Common myeloid progenitor, CD34-positive (primary cell): Measurements from ENCODE around the gene LY6G6F.

Experiments used
- CTCF ChIA-PET: fragments of 350-600 bp; sonication (Branson Sonifier 250); formaldehyde crosslinking; loops from one replicate; lab custom pipeline; 2021; ENCODE audit warnings: antibody characterized with exemption; lab: Charles Lee
- POLR2A ChIA-PET: fragments of 350-600 bp; sonication (Branson Sonifier 250); formaldehyde crosslinking; loops from one replicate; lab custom pipeline; 2021; ENCODE audit warnings: antibody characterized with exemption; lab: Charles Lee
- DNase-seq, 3 donors: peaks; one replicate each; pipeline versions ENCODE4 v3.0.0 to v3.0.0-alpha.2; 2013
- H3K27ac ChIP-seq, 2 experiments: 1 replicate in 1 of 2; 2 replicates in 1 of 2; pipeline ENCODE4 v1.7.0; 2013; ENCODE audit warnings: inconsistent platforms in 2 of 2, low read length in 2 of 2, mild to moderate bottlenecking in 2 of 2, low read depth in 1 of 2, moderate library complexity in 1 of 2; ENCODE audit not compliant: severe bottlenecking in 2 of 2, insufficient read depth in 1 of 2, poor library complexity in 1 of 2
- H3K27me3 ChIP-seq, 5 experiments: replicated peaks in 2 of 5; 1 replicate in 3 of 5; 2 replicates in 2 of 5; pipeline versions ENCODE4 v1.6.1 to v1.7.0; 2013; ENCODE audit warnings: low read length in 4 of 5, mild to moderate bottlenecking in 2 of 5, moderate library complexity in 2 of 5, inconsistent platforms in 1 of 5; ENCODE audit not compliant: insufficient read depth in 5 of 5, control insufficient read depth in 4 of 5
- H3K36me3 ChIP-seq, 4 experiments: 1 replicate in 2 of 4; 2 replicates in 2 of 4; pipeline versions ENCODE4 v1.6.1 to v1.7.0; 2013; ENCODE audit warnings: low read length in 3 of 4, control low read depth in 1 of 4, mild to moderate bottlenecking in 1 of 4; ENCODE audit not compliant: control insufficient read depth in 4 of 4, insufficient read depth in 4 of 4
- H3K4me1 ChIP-seq, 4 experiments: 1 replicate in 3 of 4; 2 replicates in 1 of 4; pipeline versions ENCODE4 v1.6.1 to v1.7.1; 2013; ENCODE audit warnings: low read length in 3 of 4, mild to moderate bottlenecking in 3 of 4, control low read depth in 1 of 4, inconsistent platforms in 1 of 4, moderate library complexity in 1 of 4; ENCODE audit not compliant: control insufficient read depth in 4 of 4, insufficient read depth in 4 of 4; ENCODE audit errors: control extremely low read depth in 1 of 4
- H3K4me3 ChIP-seq, 7 experiments: 1 replicate in 4 of 7; 2 replicates in 3 of 7; pipeline versions ENCODE4 v1.5.1 to v1.7.0; 2013; ENCODE audit warnings: mild to moderate bottlenecking in 7 of 7, low read length in 6 of 7, moderate library complexity in 6 of 7, inconsistent platforms in 2 of 7, low read depth in 2 of 7, control low read depth in 1 of 7; ENCODE audit not compliant: insufficient read depth in 4 of 7, control insufficient read depth in 1 of 7; ENCODE audit errors: extremely low read depth in 1 of 7
- H3K9me3 ChIP-seq, 5 experiments: 1 replicate in 4 of 5; 2 replicates in 1 of 5; pipeline versions ENCODE4 v1.6.1 to v1.7.1; 2013; ENCODE audit warnings: low read length in 4 of 5, mild to moderate bottlenecking in 2 of 5, inconsistent platforms in 1 of 5, low read depth in 1 of 5, moderate library complexity in 1 of 5; ENCODE audit not compliant: control insufficient read depth in 4 of 5, insufficient read depth in 2 of 5; ENCODE audit errors: control extremely low read depth in 1 of 5
- WGBS: methylation state at CpG from one replicate; pipeline ENCODE4 v1.1.5; 2013; ENCODE audit not compliant: insufficient coverage; 5-methylcytosine and 5-hydroxymethylcytosine counted together

The LY6G6F gene

DNA sequence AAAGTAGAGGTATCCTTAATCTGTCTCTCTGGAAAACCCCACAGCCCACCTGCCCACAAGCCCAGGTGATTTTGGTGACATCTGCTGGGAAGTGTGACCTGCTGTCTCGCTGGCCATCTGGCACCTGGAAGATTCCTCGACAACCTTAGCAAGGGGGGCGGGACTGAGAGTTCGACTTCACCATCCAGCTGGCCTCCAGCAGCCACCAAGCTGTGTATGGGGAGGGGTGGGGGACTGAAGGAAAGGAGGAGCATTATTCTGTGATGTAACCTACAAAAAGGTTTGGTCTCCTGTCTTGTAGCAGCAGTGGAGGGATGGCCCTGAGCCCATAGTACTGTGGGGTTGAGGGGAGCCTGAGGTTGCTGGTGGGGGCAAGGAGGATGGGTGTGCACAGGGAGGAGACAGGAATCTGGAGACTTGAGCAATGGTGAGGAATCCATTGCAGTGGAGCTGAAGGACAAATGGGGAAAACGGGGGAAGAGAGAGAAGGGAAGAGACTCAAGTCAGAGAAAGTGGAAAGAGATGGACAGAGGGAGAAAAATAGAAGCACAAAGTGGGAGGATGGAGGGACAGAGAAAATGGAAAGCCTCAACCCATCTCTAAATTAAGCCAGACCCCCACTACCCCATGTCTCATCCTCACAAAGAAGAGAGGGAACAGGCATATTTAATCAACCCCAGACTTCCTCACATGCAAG, 4.0 kb downstream of the LY6G6F start:
- Histone ChIP-seq H3K27me3 (no peaks in the 10 kb centered on the region), H3K36me3 (no peaks in the 10 kb centered on the region), H3K9me3 (no peaks in the 10 kb centered on the region), H3K27ac (peak overlapping the region in 1 of 2 experiments; percentile 29), H3K4me3 (peak overlapping the region in 2 of 7 experiments; percentile 36 to 48), H3K4me1 (peaks cover 5 to 52% (median 36%) of the 10 kb centered on the region in 4 experiments)
- ChIA-PET POLR2A (interaction anchor here (0.6 to 2.8 kb wide), 10 partner anchors 8 to 119 kb away, joined by 3 to 16 read pairs (median 5); partner anchors contain the start of genes ABHD16A, DDAH2, HSPA1B and MPIG6B), CTCF (interaction anchor here (0.7 to 7.1 kb wide), 14 partner anchors 8 to 159 kb away, joined by 3 to 136 read pairs (median 6); partner anchors contain the start of genes ABHD16A, DDAH2, LY6G6C and MPIG6B)
- WGBS = 73% methylated on average over 4 of the region's 5 CpGs
- peak in 1 of 3 donors; percentile 26 for DNase-seq

GRCh38 chr6:31711233-31711632, 4.6 kb downstream of the LY6G6F start:
- Histone ChIP-seq H3K27me3 (no peaks in the 10 kb centered on the region), H3K4me1 (peaks cover 5 to 52% (median 36%) of the 10 kb centered on the region in 4 experiments), H3K36me3 (no peaks in the 10 kb centered on the region), H3K4me3 (peak overlapping the region in 2 of 7 experiments; percentile 36 to 48), H3K27ac (peak overlapping the region in 1 of 2 experiments; percentile 11), H3K9me3 (no peaks in the 10 kb centered on the region)
- ChIA-PET CTCF (interaction anchor here (0.7 to 7.1 kb wide), 16 partner anchors 8 to 160 kb away, joined by 3 to 136 read pairs (median 8); partner anchors contain the start of genes ABHD16A, DDAH2, LY6G6C and MPIG6B), POLR2A (interaction anchor here (0.8 to 2.8 kb wide), 11 partner anchors 8 to 119 kb away, joined by 3 to 16 read pairs (median 5); partner anchors contain the start of genes ABHD16A, DDAH2, HSPA1B and MPIG6B)
- 17% methylated on average over 7 of the region's 8 CpGs for WGBS
- peak; percentile 71 to 85 (median 71) for DNase-seq

GRCh38 chr6:31712296-31712695, 5.6 kb downstream of the LY6G6F start:
- CTCF ChIA-PET = interaction anchor here (0.6 to 7.1 kb wide), 20 partner anchors 8 to 165 kb away, joined by 3 to 136 read pairs (median 4); partner anchors contain the start of genes ABHD16A, DDAH2, LY6G6C and MPIG6B

GRCh38 chr6:31713465-31713864, 6.8 kb downstream of the LY6G6F start:
- Histone ChIP-seq H3K27me3 (no peaks in the 10 kb centered on the region), H3K36me3 (no peaks in the 10 kb centered on the region), H3K4me3 (no peak overlapping the region), H3K9me3 (no peaks in the 10 kb centered on the region), H3K4me1 (peaks cover 5 to 52% (median 36%) of the 10 kb centered on the region in 4 experiments), H3K27ac (no peak overlapping the region)
- DNase-seq = no peak
- ChIA-PET CTCF (interaction anchor here (1.1 to 7.1 kb wide), 5 partner anchors 12 to 117 kb away, joined by 3 to 136 read pairs (median 11); partner anchors contain the start of genes DDAH2, LY6G6C and MPIG6B), POLR2A (interaction anchor here (1.2 to 1.7 kb wide), 2 partner anchors 13 to 16 kb away, joined by 3 to 11 read pairs; partner anchors contain the start of gene DDAH2)
- WGBS = 92% methylated on average over 4 of the region's 4 CpGs

More at GRCh38 chr6:31712296-31712695, 5.6 kb downstream of the LY6G6F start:
- 31% methylated on average over 5 of the region's 8 CpGs for WGBS
- Histone ChIP-seq H3K36me3 (no peaks in the 10 kb centered on the region), H3K27ac (no peak overlapping the region), H3K4me3 (no peak overlapping the region), H3K9me3 (no peaks in the 10 kb centered on the region), H3K4me1 (peaks cover 5 to 52% (median 36%) of the 10 kb centered on the region in 4 experiments), H3K27me3 (no peaks in the 10 kb centered on the region)
- POLR2A ChIA-PET = interaction anchor here (0.6 to 2.8 kb wide), 8 partner anchors 9 to 178 kb away, joined by 3 to 16 read pairs (median 6); partner anchors contain the start of genes ABHD16A, DDAH2, HSPA1B and MPIG6B
- DNase-seq = peak; percentile 68 to 80 (median 80)

GRCh38 chr6:31713991-31714684, 7.5 kb downstream of the LY6G6F start:
- POLR2A ChIA-PET = interaction anchor here (0.8 to 1.2 kb wide), 2 partner anchors 13 to 14 kb away, joined by 3 read pairs; no protein-coding TSS in a partner anchor

More at GRCh38 chr6:31713991-31714684, 7.5 kb downstream of the LY6G6F start:
- no peak overlapping the region for H3K27ac ChIP-seq
- H3K4me3 ChIP-seq = no peak overlapping the region
- no peak for DNase-seq
- 78% methylated on average over 3 of the region's 5 CpGs for WGBS
- H3K9me3 ChIP-seq = no peaks in the 10 kb centered on the region
- no peaks in the 10 kb centered on the region for H3K36me3 ChIP-seq
- CTCF ChIA-PET = interaction anchor here (0.7 to 7.1 kb wide), 9 partner anchors 12 to 119 kb away, joined by 3 to 136 read pairs (median 3); partner anchors contain the start of genes DDAH2, LY6G5C, LY6G6C and MPIG6B
- H3K4me1 ChIP-seq = peaks cover 5 to 52% (median 36%) of the 10 kb centered on the region in 4 experiments
- no peaks in the 10 kb centered on the region for H3K27me3 ChIP-seq
